Breast epithelium (tissue), 4 donors: ENCODE results near the gene HERC2. TPM values are rescaled to one million over a fixed set of nuclear protein-coding genes. Genes with fewer than 3 reads are reported as not detected.

ENCODE experiments used
- DNase-seq, 2 donors: peaks; one replicate each; pipeline ENCODE4 v3.0.0-alpha.2; 2019; ENCODE audit warnings: low spot score in 2 of 2
- H3K27ac ChIP-seq, 2 donors: fragments of 200-600 bp; sonication (generic) in 1 of 2; one replicate each; pipeline ENCODE4 v1.5.1; 2016 to 2019; ENCODE audit warnings: mild to moderate bottlenecking in 1 of 2
- H3K27me3 ChIP-seq, 2 donors: fragments of 200-600 bp; sonication (generic) in 1 of 2; one replicate each; pipeline versions ENCODE4 v1.5.1 to v1.6.0; 2017 to 2019; ENCODE audit warnings: control low read depth in 1 of 2, mild to moderate bottlenecking in 1 of 2
- H3K36me3 ChIP-seq: fragments of 200-600 bp; one replicate; pipeline ENCODE4 v1.5.1; 2019
- H3K4me1 ChIP-seq, 2 donors: fragments of 200-600 bp; sonication (generic); one replicate each; pipeline ENCODE4 v1.5.1; 2016 to 2019; ENCODE audit warnings: control low read depth in 1 of 2
- H3K4me3 ChIP-seq, 3 donors: fragments of 200-600 bp; sonication (generic); 1 replicate in 2 of 3; 2 replicates in 1 of 3; pipeline ENCODE4 v1.5.1; 2016 to 2019; ENCODE audit warnings: mild to moderate bottlenecking in 3 of 3, moderate library complexity in 2 of 3
- H3K9me3 ChIP-seq, 2 donors: fragments of 200-600 bp; sonication (generic) in 1 of 2; one replicate each; pipeline ENCODE4 v1.5.1; 2016 to 2019; ENCODE audit warnings: control low read depth in 1 of 2
- CTCF ChIP-seq, 3 donors: fragments of 450-650 bp; IDR thresholded peaks; one replicate each; pipeline ENCODE4 v1.5.1; 2016 to 2017; ENCODE audit warnings: antibody characterized with exemption in 3 of 3, mild to moderate bottlenecking in 3 of 3, moderate library complexity in 3 of 3
- POLR2A ChIP-seq: fragments of 450-650 bp; IDR thresholded peaks from one replicate; pipeline ENCODE4 v1.6.1; 2016; ENCODE audit warnings: antibody characterized with exemption, mild to moderate bottlenecking, moderate library complexity
- POLR2AphosphoS5 ChIP-seq, 3 donors: sonication (generic); formaldehyde crosslinking; IDR thresholded peaks; one replicate each; pipeline ENCODE4 v1.6.1; 2017; ENCODE audit warnings: antibody characterized with exemption in 3 of 3
- intact Hi-C: fragments of 100-400 bp; cut with DNase I; formaldehyde crosslinking; loops from one replicate; pipeline ENCODE4 v1.15.1; 2023; ENCODE audit warnings: low total_unique reads
- total RNA-seq, 3 donors: library from RNA; depleted of rRNA; stranded (reverse); fragments of >200 nt; gene quantifications; one replicate each; pipeline ENCODE4 v1.1.0, GENCODE V29; 2016

HERC2 gene
- total RNA-seq, 3 donors from 2014 or later, result 46.2 to 55.8 (median 51.1) TPM

GRCh38 chr15:28101201-28101600 is 220.8 kb downstream of the HERC2 start:
- Histone ChIP-seq H3K9me3 (no peaks in the 10 kb centered on the region), H3K4me3 (no peak overlapping the region), H3K36me3 (no peaks in the 10 kb centered on the region), H3K27me3 (peaks cover 0 to 64% of the 10 kb centered on the region in 2 donors), H3K27ac (no peak overlapping the region), H3K4me1 (no peaks in the 10 kb centered on the region)
- TF ChIP-seq POLR2A, result no peak
- TF ChIP-seq CTCF (IDR thresholded peaks at IDR 0.05), result no peak
- no peak for TF ChIP-seq POLR2AphosphoS5 (IDR thresholded peaks at IDR 0.05)
- intact Hi-C loops, result no loop called here
- DNase-seq, result no peak

GRCh38 chr15:28100516-28101195 is 221.3 kb downstream of the HERC2 start:
- DNase-seq, result no peak
- H3K9me3 ChIP-seq, result no peaks in the 10 kb centered on the region
- H3K4me1 ChIP-seq, result no peaks in the 10 kb centered on the region
- no peaks in the 10 kb centered on the region for H3K36me3 ChIP-seq
- no peak for TF ChIP-seq POLR2A
- no peak for TF ChIP-seq POLR2AphosphoS5 (IDR thresholded peaks at IDR 0.05)
- TF ChIP-seq CTCF (IDR thresholded peaks at IDR 0.05), result no peak
- intact Hi-C loops, result no loop called here
- H3K27ac ChIP-seq, result no peak overlapping the region
- no peak overlapping the region for H3K4me3 ChIP-seq
- H3K27me3 ChIP-seq, result peaks cover 0 to 64% of the 10 kb centered on the region in 2 donors

- Histone ChIP-seq H3K36me3 (no peaks in the 10 kb centered on the region), H3K27me3 (peaks cover 0 to 65% of the 10 kb centered on the region in 2 donors), H3K27ac (no peak overlapping the region), H3K4me3 (peak overlapping the region; percentile 20 to 55 (median 42)), H3K9me3 (no peaks in the 10 kb centered on the region), H3K4me1 (no peaks in the 10 kb centered on the region)
- intact Hi-C loops, result loop anchor here (5.0 kb wide), 1 partner anchor 657 kb away; no protein-coding TSS in a partner anchor
- no peak for TF ChIP-seq CTCF (IDR thresholded peaks at IDR 0.05)
- DNase-seq, result no peak
Measured at GRCh38 chr15:28099555-28100140, 222.3 kb downstream of the HERC2 start.

GRCh38 chr15:28098766-28099554 is 223.0 kb downstream of the HERC2 start, which contains the start of gene OCA2:
OCA2 (minus strand) TSS chr15:28099315; CDS start chr15:28081874, 17,441 bp downstream.
- TF ChIP-seq CTCF (IDR thresholded peaks at IDR 0.05) (no peak), POLR2A (no peak), POLR2AphosphoS5 (IDR thresholded peaks at IDR 0.05) (no peak)
- Histone ChIP-seq H3K9me3 (no peaks in the 10 kb centered on the region), H3K27me3 (peaks cover 0 to 72% of the 10 kb centered on the region in 2 donors), H3K4me1 (no peaks in the 10 kb centered on the region), H3K27ac (no peak within 1 kb of the TSS), H3K4me3 (peak within 1 kb of the TSS; percentile 20 to 55 (median 42)), H3K36me3 (no peaks in the 10 kb centered on the region)
- DNase-seq, result peak in 1 of 2 donors; percentile 39
- intact Hi-C loops, result loop anchor here (5.0 kb wide), 1 partner anchor 657 kb away; no protein-coding TSS in a partner anchor
